Measurements from ENCODE around the gene PTPRG.

DNA sequence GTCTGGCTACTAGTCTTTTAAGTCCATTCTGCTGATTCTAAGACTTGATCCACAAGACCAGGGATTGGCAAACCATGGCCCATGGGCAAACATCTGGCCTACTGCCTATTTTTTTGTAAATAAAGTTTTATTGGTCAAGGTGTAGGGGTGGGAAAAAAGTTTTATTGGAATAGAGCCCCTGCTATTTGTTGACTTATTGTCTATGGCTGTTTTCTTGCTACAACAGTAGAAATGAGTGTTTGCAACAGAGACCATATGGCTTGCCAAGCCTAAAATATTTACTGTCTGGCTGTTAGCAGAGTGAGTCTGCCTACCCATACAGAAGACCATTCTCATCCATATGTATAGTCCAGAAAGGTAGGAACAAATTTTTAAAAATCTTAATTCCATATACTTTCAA lies 106.4 kb downstream of the PTPRG start:
- TF ChIP-seq, protein P1, sequence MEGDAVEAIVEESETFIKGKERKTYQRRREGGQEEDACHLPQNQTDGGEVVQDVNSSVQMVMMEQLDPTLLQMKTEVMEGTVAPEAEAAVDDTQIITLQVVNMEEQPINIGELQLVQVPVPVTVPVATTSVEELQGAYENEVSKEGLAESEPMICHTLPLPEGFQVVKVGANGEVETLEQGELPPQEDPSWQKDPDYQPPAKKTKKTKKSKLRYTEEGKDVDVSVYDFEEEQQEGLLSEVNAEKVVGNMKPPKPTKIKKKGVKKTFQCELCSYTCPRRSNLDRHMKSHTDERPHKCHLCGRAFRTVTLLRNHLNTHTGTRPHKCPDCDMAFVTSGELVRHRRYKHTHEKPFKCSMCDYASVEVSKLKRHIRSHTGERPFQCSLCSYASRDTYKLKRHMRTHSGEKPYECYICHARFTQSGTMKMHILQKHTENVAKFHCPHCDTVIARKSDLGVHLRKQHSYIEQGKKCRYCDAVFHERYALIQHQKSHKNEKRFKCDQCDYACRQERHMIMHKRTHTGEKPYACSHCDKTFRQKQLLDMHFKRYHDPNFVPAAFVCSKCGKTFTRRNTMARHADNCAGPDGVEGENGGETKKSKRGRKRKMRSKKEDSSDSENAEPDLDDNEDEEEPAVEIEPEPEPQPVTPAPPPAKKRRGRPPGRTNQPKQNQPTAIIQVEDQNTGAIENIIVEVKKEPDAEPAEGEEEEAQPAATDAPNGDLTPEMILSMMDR (conservative IDR thresholded peaks at IDR 0.05): no peak
- no peak for TF ChIP-seq ZFX (IDR thresholded peaks at IDR 0.05)
